Right kidney (tissue), 1 donor: ENCODE results near the gene OPRL1.

ENCODE experiments used
- DNase-seq: peaks from one replicate; pipeline ENCODE4 v3.0.0-alpha.2; 2016

OPRL1 gene

GRCh38 chr20:64104667-64105451, 25.0 kb downstream of the OPRL1 start:
- no peak for DNase-seq

GRCh38 chr20:64105846-64106434, 26.1 kb downstream of the OPRL1 start:
- no peak for DNase-seq

- no peak for DNase-seq
These were observed 26.6 kb downstream of the OPRL1 start for GRCh38 chr20:64106435-64106961.

GRCh38 chr20:64106981-64107735, 27.3 kb downstream of the OPRL1 start, which contains the start of gene NPBWR2:
Gene NPBWR2 (minus strand): TSS chr20:64107565. CDS start chr20:64106831, 734 bp downstream.
- no peak for DNase-seq

GRCh38 chr20:64107736-64108457, 28.0 kb downstream of the OPRL1 start:
- DNase-seq = no peak

GRCh38 chr20:64108731-64109681, 29.1 kb downstream of the OPRL1 start:
- no peak for DNase-seq

- no peak for DNase-seq
These were observed 30.0 kb downstream of the OPRL1 start for GRCh38 chr20:64109831-64110391.

GRCh38 chr20:64110411-64111068, 30.7 kb downstream of the OPRL1 start:
- no peak for DNase-seq

GRCh38 chr20:64111841-64112641, 32.2 kb downstream of the OPRL1 start:
- DNase-seq = no peak

- no peak for DNase-seq
These were observed 33.0 kb downstream of the OPRL1 start for GRCh38 chr20:64112691-64113443.

- DNase-seq = no peak
These were observed 33.5 kb downstream of the OPRL1 start for GRCh38 chr20:64113444-64113775.

GRCh38 chr20:64113796-64114355, 34.0 kb downstream of the OPRL1 start:
- DNase-seq = no peak

GRCh38 chr20:64114356-64114971, 34.6 kb downstream of the OPRL1 start:
- no peak for DNase-seq

- no peak for DNase-seq
These were observed 35.5 kb downstream of the OPRL1 start for GRCh38 chr20:64115171-64115911.

GRCh38 chr20:64116016-64116415, 36.1 kb downstream of the OPRL1 start:
- no peak for DNase-seq

- DNase-seq = no peak
These were observed 36.9 kb downstream of the OPRL1 start for GRCh38 chr20:64116541-64117431.
